ENCODE data around the gene PCDHGB3. TPM values are rescaled to one million over a fixed set of nuclear protein-coding genes. Genes with fewer than 3 reads are reported as not detected.
"Not testable (repeated sequence)": the region's sequence is repeated elsewhere in the genome, so short reads cannot be mapped to it uniquely, and the experiment has no call there.

The PCDHGB3 gene
- total RNA-seq, 4 donors from 2014 or later, result 0.29 to 2.0 (median 1.2) TPM

DNA sequence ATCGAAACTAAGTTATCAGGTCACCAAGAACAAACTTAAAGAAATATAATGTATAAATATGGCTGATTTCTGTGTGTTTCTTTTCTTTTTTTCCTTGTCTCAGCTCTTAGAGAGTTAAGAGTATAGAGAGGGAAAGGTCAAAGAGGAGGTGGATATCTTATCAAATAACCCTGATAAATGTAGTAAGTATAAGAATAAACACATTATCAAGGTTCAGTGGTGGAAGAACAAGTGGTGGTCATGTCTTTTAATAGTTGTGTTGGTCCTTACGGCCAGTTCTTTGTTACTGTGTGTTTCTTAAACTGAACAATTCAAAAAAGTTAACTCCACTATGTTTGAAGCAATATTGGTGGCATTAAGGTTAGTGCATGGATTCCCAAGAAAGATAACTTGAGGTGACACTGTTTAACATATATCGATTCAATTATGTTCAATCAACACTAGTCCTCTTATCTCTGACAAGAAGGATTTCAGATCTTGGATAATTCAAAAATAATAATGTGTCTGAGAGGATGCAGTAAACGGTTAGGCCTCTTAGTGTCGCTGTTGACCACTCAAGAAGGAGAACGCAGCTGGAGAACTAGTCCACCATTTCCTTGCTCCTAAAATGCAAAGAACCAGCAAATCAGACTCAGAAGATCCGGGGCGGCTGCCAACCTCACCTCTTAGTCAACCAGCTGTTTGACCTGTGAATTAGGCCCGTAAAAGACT, 26.6 kb upstream of the PCDHGB3 start, which contains the start of gene PCDHGA3:
TSS of gene PCDHGA3 (plus strand) at position 588 of the 711 bp plus-strand sequence. CDS start 205 bp downstream, outside the sequence.
- H3K27ac ChIP-seq, result peak within 1 kb of the TSS; percentile 56 to 73 (median 63)
- peaks cover 4 to 13% (median 8%) of the 10 kb centered on the region in 3 donors for H3K27me3 ChIP-seq
- in situ Hi-C loops (cut with MboI; ENCODE audit: low sequenced_read_pairs in 4 of 4), result loop anchor here in 1 of 4 donors (10.0 kb wide), 1 partner anchor 221 kb away; no protein-coding TSS in a partner anchor
- H3K4me1 ChIP-seq, result no peaks in the 10 kb centered on the region
- H3K4me3 ChIP-seq, result peak within 1 kb of the TSS; percentile 34 to 57 (median 44)
- no peak for TF ChIP-seq POLR2A (IDR thresholded peaks at IDR 0.05)
- TF ChIP-seq, protein P1, sequence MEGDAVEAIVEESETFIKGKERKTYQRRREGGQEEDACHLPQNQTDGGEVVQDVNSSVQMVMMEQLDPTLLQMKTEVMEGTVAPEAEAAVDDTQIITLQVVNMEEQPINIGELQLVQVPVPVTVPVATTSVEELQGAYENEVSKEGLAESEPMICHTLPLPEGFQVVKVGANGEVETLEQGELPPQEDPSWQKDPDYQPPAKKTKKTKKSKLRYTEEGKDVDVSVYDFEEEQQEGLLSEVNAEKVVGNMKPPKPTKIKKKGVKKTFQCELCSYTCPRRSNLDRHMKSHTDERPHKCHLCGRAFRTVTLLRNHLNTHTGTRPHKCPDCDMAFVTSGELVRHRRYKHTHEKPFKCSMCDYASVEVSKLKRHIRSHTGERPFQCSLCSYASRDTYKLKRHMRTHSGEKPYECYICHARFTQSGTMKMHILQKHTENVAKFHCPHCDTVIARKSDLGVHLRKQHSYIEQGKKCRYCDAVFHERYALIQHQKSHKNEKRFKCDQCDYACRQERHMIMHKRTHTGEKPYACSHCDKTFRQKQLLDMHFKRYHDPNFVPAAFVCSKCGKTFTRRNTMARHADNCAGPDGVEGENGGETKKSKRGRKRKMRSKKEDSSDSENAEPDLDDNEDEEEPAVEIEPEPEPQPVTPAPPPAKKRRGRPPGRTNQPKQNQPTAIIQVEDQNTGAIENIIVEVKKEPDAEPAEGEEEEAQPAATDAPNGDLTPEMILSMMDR (IDR thresholded peaks at IDR 0.05 in 4 of 5, conservative IDR thresholded peaks at IDR 0.05 in 1 of 5), result peak in 4 of 5 experiments; percentile 29 to 46 (median 44)
- intact Hi-C loops (cut with DNase I; ENCODE audit: low total_unique reads), result no loop called here
- peak; percentile 12 to 76 for ATAC-seq
- DNase-seq, result no peak
- H3K9me3 ChIP-seq, result peaks cover 0 to 25% (median 0%) of the 10 kb centered on the region in 3 donors
- H3K36me3 ChIP-seq, result no peaks in the 10 kb centered on the region

DNA sequence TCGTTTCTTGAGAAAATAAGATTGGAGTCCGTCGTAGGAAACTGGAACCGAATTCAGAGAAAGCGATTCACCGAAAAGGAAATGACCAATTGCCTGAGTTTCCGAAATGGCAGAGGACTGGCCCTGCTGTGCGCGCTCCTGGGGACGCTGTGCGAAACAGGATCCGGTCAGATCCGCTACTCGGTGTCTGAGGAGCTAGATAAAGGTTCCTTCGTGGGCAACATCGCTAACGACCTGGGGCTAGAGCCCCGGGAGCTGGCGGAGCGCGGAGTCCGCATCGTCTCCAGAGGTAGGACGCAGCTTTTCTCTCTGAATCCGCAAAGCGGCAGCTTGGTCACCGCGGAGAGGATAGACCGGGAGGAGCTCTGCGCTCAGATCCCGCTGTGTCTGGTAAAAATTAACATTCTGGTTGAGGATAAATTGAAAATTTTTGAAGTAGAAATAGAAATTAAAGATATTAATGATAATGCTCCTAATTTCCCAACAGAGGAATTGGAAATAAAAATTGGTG, 26.0 kb upstream of the PCDHGB3 start:
- in situ Hi-C loops (cut with MboI; ENCODE audit: low sequenced_read_pairs in 4 of 4), result loop anchor here in 1 of 4 donors (10.0 kb wide), 1 partner anchor 221 kb away; no protein-coding TSS in a partner anchor
- Histone ChIP-seq H3K27ac (peak overlapping the region; percentile 56 to 73 (median 63)), H3K36me3 (no peaks in the 10 kb centered on the region), H3K4me1 (no peaks in the 10 kb centered on the region), H3K9me3 (peaks cover 0 to 21% (median 0%) of the 10 kb centered on the region in 3 donors), H3K27me3 (peaks cover 4 to 13% (median 8%) of the 10 kb centered on the region in 3 donors), H3K4me3 (peak overlapping the region; percentile 34 to 57 (median 44))
- intact Hi-C loops (cut with DNase I; ENCODE audit: low total_unique reads), result no loop called here
- TF ChIP-seq, protein P1 (IDR thresholded peaks at IDR 0.05 in 4 of 5, conservative IDR thresholded peaks at IDR 0.05 in 1 of 5), result no peak
- no peak for TF ChIP-seq POLR2A (IDR thresholded peaks at IDR 0.05)
- DNase-seq (no peak), ATAC-seq (peak; percentile 36 to 60)

DNA sequence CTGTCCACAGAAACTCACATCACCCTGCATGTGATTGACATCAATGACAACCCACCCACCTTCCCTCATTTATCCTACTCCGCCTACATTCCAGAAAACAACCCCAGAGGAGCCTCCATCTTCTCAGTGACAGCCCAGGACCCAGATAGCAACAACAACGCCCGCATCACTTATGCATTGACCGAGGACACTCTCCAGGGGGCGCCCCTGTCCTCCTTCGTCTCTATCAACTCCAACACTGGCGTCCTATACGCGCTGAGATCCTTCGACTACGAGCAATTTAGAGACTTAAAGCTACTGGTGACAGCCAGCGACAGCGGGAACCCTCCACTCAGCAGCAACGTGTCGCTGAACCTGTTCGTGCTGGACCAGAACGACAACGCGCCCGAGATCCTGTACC, 24.7 kb upstream of the PCDHGB3 start:
- no peak for DNase-seq
- in situ Hi-C loops (cut with MboI; ENCODE audit: low sequenced_read_pairs in 4 of 4) (loop anchor here in 1 of 4 donors (10.0 kb wide), 1 partner anchor 219 kb away; no protein-coding TSS in a partner anchor), intact Hi-C loops (cut with DNase I; ENCODE audit: low total_unique reads) (no loop called here)
- ATAC-seq, result no peak
- H3K27me3 ChIP-seq, result peaks cover 8 to 9% (median 8%) of the 10 kb centered on the region in 3 donors
- no peaks in the 10 kb centered on the region for H3K4me1 ChIP-seq
- TF ChIP-seq, protein P1 (IDR thresholded peaks at IDR 0.05 in 4 of 5, conservative IDR thresholded peaks at IDR 0.05 in 1 of 5), result no peak
- no peak for TF ChIP-seq POLR2A (IDR thresholded peaks at IDR 0.05)
- H3K9me3 ChIP-seq, result peaks cover 0 to 9% (median 0%) of the 10 kb centered on the region in 3 donors
- peak overlapping the region in 1 of 4 donors; percentile 43 for H3K4me3 ChIP-seq
- no peaks in the 10 kb centered on the region for H3K36me3 ChIP-seq
- no peak overlapping the region for H3K27ac ChIP-seq

DNA sequence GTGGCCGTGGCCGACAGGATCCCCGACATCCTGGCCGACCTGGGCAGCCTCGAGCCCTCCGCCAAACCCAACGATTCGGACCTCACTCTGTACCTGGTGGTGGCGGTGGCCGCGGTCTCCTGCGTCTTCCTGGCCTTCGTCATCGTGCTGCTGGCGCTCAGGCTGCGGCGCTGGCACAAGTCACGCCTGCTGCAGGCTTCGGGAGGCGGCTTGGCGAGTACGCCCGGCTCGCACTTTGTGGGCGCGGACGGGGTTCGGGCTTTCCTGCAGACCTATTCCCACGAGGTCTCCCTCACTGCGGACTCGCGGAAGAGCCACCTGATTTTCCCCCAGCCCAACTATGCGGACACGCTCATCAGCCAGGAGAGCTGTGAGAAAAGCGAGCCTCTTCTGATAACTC, 24.0 kb upstream of the PCDHGB3 start:
- intact Hi-C loops (cut with DNase I; ENCODE audit: low total_unique reads); H3K4me1 ChIP-seq; H3K27ac ChIP-seq; ATAC-seq; DNase-seq; H3K36me3 ChIP-seq; H3K4me3 ChIP-seq; H3K27me3 ChIP-seq; H3K9me3 ChIP-seq: not testable (repeated sequence)
- in situ Hi-C loops (cut with MboI; ENCODE audit: low sequenced_read_pairs in 4 of 4), result loop anchor here in 1 of 4 donors (10.0 kb wide), 1 partner anchor 219 kb away; no protein-coding TSS in a partner anchor

Measured in gastrocnemius medialis (tissue), 4 donors.